HG02798 (cell line): Measurements from ENCODE around the gene NFKBIB.
"Not testable (repeated sequence)": the region's sequence is repeated elsewhere in the genome, so short reads cannot be mapped to it uniquely, and the experiment has no call there.

Experiments used
- ATAC-seq: cut with Tn5 transposase; IDR thresholded peaks from one replicate; pipeline ENCODE4 v1.9.1; 2021; ENCODE audit warnings: mild to moderate bottlenecking; ENCODE audit not compliant: unreplicated experiment, poor library complexity

The NFKBIB gene

GRCh38 chr19:38922482-38922881, 22.7 kb downstream of the NFKBIB start:
- ATAC-seq: no peak

GRCh38 chr19:38924388-38924787, 24.6 kb downstream of the NFKBIB start:
- no peak for ATAC-seq

- ATAC-seq: no peak
These were observed 28.7 kb downstream of the NFKBIB start for GRCh38 chr19:38928391-38929001.

GRCh38 chr19:38929929-38930775, 30.4 kb downstream of the NFKBIB start, which contains the start of gene SARS2:
Gene SARS2, minus strand, starts transcription at chr19:38930763. Its CDS starts 27 bp downstream, at chr19:38930736.
- peak; percentile 85 for ATAC-seq

GRCh38 chr19:38930776-38931520, 31.2 kb downstream of the NFKBIB start, which contains the start of gene MRPS12:
Gene MRPS12, plus strand, starts transcription at chr19:38930944. Its CDS starts 351 bp downstream, at chr19:38931295.
- peak; percentile 93 for ATAC-seq

GRCh38 chr19:38931521-38931793, 31.7 kb downstream of the NFKBIB start:
- ATAC-seq: no peak

GRCh38 chr19:38932425-38933179, 32.8 kb downstream of the NFKBIB start:
- ATAC-seq: no peak

- ATAC-seq: no peak
These were observed 33.8 kb downstream of the NFKBIB start for GRCh38 chr19:38933544-38933943.

GRCh38 chr19:38939957-38940356, 40.2 kb downstream of the NFKBIB start:
- no peak for ATAC-seq

- not testable (repeated sequence) for ATAC-seq
These were observed 41.7 kb downstream of the NFKBIB start for GRCh38 chr19:38941466-38941865.

GRCh38 chr19:38941979-38942378, 42.2 kb downstream of the NFKBIB start:
- no peak for ATAC-seq

- ATAC-seq: no peak
These were observed 42.9 kb downstream of the NFKBIB start for GRCh38 chr19:38942471-38943181.

- ATAC-seq: no peak
These were observed 45.3 kb downstream of the NFKBIB start for GRCh38 chr19:38944981-38945506.

GRCh38 chr19:38945562-38946228, 45.9 kb downstream of the NFKBIB start:
- ATAC-seq: no peak

GRCh38 chr19:38946229-38947010, 46.7 kb downstream of the NFKBIB start:
- no peak for ATAC-seq

- ATAC-seq: no peak
These were observed 50.0 kb downstream of the NFKBIB start for GRCh38 chr19:38949580-38950367.

- no peak for ATAC-seq
These were observed 51.4 kb downstream of the NFKBIB start for GRCh38 chr19:38951187-38951586.
